ENCODE measurements around the gene FSD1L. TPM values are rescaled to one million over a fixed set of nuclear protein-coding genes. Genes with fewer than 3 reads are reported as not detected.
A peak's percentile ranks its signal among the peaks of the same experiment; 100 is the strongest.

FSD1L gene
- total and polyA plus RNA-seq, 2 of the 13 experiments (the other 11 are each of a cell fraction or from before 2014, with no cell fraction given), result 4.1 to 5.1 TPM

DNA sequence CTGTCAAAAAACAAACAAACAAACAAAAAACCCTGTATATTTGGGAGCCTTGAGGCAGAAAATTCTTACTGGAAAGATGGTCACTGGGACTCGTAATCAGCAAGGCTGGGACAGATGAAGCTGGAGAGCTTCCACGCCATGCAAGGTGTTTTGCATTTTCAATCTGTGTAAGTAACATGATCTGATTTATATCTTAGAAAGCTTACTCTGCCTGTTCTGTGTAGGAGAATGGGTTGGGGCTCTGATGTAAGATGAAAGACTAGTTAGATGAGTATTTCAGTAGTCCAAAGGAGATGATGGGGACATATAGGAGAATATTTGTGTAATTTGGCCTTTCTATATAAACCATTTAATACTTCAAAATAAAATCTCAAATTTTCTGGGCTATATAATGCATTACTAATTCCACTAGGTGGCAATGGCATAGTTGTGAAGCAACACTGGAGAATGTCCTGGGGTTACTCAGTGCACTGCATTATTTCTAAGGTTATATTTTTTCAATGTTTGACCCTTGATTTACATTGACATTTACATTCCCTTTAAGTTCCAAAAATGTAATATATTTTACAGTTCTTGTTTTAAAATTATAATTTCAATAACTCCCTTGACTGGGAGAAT lies 21.9 kb upstream of the FSD1L start (continued):
- TF ChIP-seq, protein P1, sequence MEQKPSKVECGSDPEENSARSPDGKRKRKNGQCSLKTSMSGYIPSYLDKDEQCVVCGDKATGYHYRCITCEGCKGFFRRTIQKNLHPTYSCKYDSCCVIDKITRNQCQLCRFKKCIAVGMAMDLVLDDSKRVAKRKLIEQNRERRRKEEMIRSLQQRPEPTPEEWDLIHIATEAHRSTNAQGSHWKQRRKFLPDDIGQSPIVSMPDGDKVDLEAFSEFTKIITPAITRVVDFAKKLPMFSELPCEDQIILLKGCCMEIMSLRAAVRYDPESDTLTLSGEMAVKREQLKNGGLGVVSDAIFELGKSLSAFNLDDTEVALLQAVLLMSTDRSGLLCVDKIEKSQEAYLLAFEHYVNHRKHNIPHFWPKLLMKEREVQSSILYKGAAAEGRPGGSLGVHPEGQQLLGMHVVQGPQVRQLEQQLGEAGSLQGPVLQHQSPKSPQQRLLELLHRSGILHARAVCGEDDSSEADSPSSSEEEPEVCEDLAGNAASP (CRISPR knock-in tag; IDR thresholded peaks at IDR 0.05; ENCODE audit: borderline replicate concordance), result 0 out of 2 replicates have a peak, but pooled peaks have one; percentile 10
- TF ChIP-seq, protein P2, sequence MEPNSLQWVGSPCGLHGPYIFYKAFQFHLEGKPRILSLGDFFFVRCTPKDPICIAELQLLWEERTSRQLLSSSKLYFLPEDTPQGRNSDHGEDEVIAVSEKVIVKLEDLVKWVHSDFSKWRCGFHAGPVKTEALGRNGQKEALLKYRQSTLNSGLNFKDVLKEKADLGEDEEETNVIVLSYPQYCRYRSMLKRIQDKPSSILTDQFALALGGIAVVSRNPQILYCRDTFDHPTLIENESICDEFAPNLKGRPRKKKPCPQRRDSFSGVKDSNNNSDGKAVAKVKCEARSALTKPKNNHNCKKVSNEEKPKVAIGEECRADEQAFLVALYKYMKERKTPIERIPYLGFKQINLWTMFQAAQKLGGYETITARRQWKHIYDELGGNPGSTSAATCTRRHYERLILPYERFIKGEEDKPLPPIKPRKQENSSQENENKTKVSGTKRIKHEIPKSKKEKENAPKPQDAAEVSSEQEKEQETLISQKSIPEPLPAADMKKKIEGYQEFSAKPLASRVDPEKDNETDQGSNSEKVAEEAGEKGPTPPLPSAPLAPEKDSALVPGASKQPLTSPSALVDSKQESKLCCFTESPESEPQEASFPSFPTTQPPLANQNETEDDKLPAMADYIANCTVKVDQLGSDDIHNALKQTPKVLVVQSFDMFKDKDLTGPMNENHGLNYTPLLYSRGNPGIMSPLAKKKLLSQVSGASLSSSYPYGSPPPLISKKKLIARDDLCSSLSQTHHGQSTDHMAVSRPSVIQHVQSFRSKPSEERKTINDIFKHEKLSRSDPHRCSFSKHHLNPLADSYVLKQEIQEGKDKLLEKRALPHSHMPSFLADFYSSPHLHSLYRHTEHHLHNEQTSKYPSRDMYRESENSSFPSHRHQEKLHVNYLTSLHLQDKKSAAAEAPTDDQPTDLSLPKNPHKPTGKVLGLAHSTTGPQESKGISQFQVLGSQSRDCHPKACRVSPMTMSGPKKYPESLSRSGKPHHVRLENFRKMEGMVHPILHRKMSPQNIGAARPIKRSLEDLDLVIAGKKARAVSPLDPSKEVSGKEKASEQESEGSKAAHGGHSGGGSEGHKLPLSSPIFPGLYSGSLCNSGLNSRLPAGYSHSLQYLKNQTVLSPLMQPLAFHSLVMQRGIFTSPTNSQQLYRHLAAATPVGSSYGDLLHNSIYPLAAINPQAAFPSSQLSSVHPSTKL (CRISPR knock-in tag; IDR thresholded peaks at IDR 0.05), result peak; percentile 27; the same call in 1 of the 2 replicates
- no peak for TF ChIP-seq SATB2 (CRISPR knock-in tag; IDR thresholded peaks at IDR 0.05)
- TF ChIP-seq, protein P3, sequence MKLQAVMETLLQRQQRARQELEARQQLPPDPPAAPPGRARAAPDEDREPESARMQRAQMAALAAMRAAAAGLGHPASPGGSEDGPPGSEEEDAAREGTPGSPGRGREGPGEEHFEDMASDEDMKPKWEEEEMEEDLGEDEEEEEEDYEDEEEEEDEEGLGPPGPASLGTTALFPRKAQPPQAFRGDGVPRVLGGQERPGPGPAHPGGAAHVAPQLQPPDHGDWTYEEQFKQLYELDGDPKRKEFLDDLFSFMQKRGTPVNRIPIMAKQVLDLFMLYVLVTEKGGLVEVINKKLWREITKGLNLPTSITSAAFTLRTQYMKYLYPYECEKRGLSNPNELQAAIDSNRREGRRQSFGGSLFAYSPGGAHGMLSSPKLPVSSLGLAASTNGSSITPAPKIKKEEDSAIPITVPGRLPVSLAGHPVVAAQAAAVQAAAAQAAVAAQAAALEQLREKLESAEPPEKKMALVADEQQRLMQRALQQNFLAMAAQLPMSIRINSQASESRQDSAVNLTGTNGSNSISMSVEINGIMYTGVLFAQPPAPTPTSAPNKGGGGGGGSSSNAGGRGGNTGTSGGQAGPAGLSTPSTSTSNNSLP (IDR thresholded peaks at IDR 0.05; ENCODE audit: low read depth, low read length), result peak; percentile 57
- TF ChIP-seq ZFAT (CRISPR knock-in tag; conservative IDR thresholded peaks at IDR 0.05), result no peak
- TF ChIP-seq CEBPB (IDR thresholded peaks at IDR 0.05; ENCODE audit: borderline replicate concordance, low read depth, low read length), result peak; percentile 50; the same call in 1 of the 2 replicates
- no peak for TF ChIP-seq ZNF441 (CRISPR knock-in tag; IDR thresholded peaks at IDR 0.05; ENCODE audit: borderline replicate concordance)
- peak; percentile 34; the same call in 1 of the 2 replicates for TF ChIP-seq CEBPG (CRISPR knock-in tag; IDR thresholded peaks at IDR 0.05)
- TF ChIP-seq ZNF567 (CRISPR knock-in tag; IDR thresholded peaks at IDR 0.05; ENCODE audit: borderline replicate concordance), result no peak
- no peak for TF ChIP-seq DR1 (CRISPR knock-in tag; IDR thresholded peaks at IDR 0.05)

Measured in HepG2 (cell line).